Hematopoietic multipotent progenitor cell treated with erythropoietin and hydrocortisone succinate and interleukin-3 and kit ligand, for 6 days (in vitro differentiated cells): ENCODE data around the gene NRP2.

Experiments
- DNase-seq: peaks from one replicate; pipeline ENCODE4 v3.0.0-alpha.2; 2015

Gene NRP2

GRCh38 chr2:205708231-205708631 lies 25.9 kb downstream of the NRP2 start:
- no peak for DNase-seq

- no peak for DNase-seq
Observed at GRCh38 chr2:205709319-205709718, 27.0 kb downstream of the NRP2 start.

GRCh38 chr2:205712508-205712907 lies 30.2 kb downstream of the NRP2 start:
- DNase-seq: no peak

GRCh38 chr2:205713086-205713485 lies 30.8 kb downstream of the NRP2 start:
- no peak for DNase-seq

GRCh38 chr2:205714058-205714776 lies 31.9 kb downstream of the NRP2 start:
- DNase-seq: peak; percentile 28

- DNase-seq: peak; percentile 55
Observed at GRCh38 chr2:205714789-205715720, 32.8 kb downstream of the NRP2 start.

- DNase-seq: peak; percentile 84
Observed at GRCh38 chr2:205715831-205716525, 33.7 kb downstream of the NRP2 start.

- no peak for DNase-seq
Observed at GRCh38 chr2:205717175-205717846, 35.0 kb downstream of the NRP2 start.

- DNase-seq: no peak
Observed at GRCh38 chr2:205717999-205718398, 35.7 kb downstream of the NRP2 start.

- no peak for DNase-seq
Observed at GRCh38 chr2:205719847-205720246, 37.5 kb downstream of the NRP2 start.

GRCh38 chr2:205720451-205720902 lies 38.2 kb downstream of the NRP2 start:
- DNase-seq: no peak

- DNase-seq: peak; percentile 55
Observed at GRCh38 chr2:205721057-205721449, 38.8 kb downstream of the NRP2 start.

GRCh38 chr2:205722283-205722918 lies 40.1 kb downstream of the NRP2 start:
- DNase-seq: no peak

- DNase-seq: no peak
Observed at GRCh38 chr2:205723179-205723578, 40.9 kb downstream of the NRP2 start.

- no peak for DNase-seq
Observed at GRCh38 chr2:205725059-205725458, 42.8 kb downstream of the NRP2 start.

- DNase-seq: no peak
Observed at GRCh38 chr2:205726506-205726905, 44.2 kb downstream of the NRP2 start.

- DNase-seq: no peak
Observed at GRCh38 chr2:205727174-205727573, 44.9 kb downstream of the NRP2 start.

- no peak for DNase-seq
Observed at GRCh38 chr2:205728366-205728765, 46.1 kb downstream of the NRP2 start.

- DNase-seq: peak; percentile 11
Observed at GRCh38 chr2:205730191-205730590, 47.9 kb downstream of the NRP2 start.

- no peak for DNase-seq
Observed at GRCh38 chr2:205730701-205731582, 48.6 kb downstream of the NRP2 start.

- no peak for DNase-seq
Observed at GRCh38 chr2:205731583-205731981, 49.3 kb downstream of the NRP2 start.
